Neuronal stem cell (in vitro differentiated cells): ENCODE results near the gene APBB3.
A peak's percentile ranks its signal among the peaks of the same experiment; 100 is the strongest.

ENCODE experiments used
- DNase-seq: peaks from one replicate; pipeline ENCODE4 v3.0.0-alpha.2; 2013; ENCODE audit warnings: low spot score
- H2AFZ ChIP-seq: one replicate; pipeline ENCODE4 v1.6.1; 2013; ENCODE audit warnings: mild to moderate bottlenecking, low read length, inconsistent platforms
- H2AK5ac ChIP-seq: 2 replicates; pipeline ENCODE4 v1.6.1; 2013; ENCODE audit warnings: low read depth, mild to moderate bottlenecking, inconsistent platforms, low read length, moderate library complexity, mixed read lengths
- H2BK120ac ChIP-seq: 2 replicates; pipeline ENCODE4 v1.6.1; 2013; ENCODE audit warnings: low read depth, mild to moderate bottlenecking, inconsistent platforms, low read length, moderate library complexity, mixed read lengths
- H2BK12ac ChIP-seq: one replicate; pipeline ENCODE4 v1.6.1; 2013; ENCODE audit warnings: low read length, inconsistent platforms
- H2BK15ac ChIP-seq: 2 replicates; pipeline ENCODE4 v1.6.1; 2013; ENCODE audit warnings: mild to moderate bottlenecking, low read length, inconsistent platforms, mixed read lengths
- H2BK5ac ChIP-seq: one replicate; pipeline ENCODE4 v1.6.1; 2013; ENCODE audit warnings: inconsistent platforms, mild to moderate bottlenecking, low read length, moderate library complexity
- H3K14ac ChIP-seq: one replicate; pipeline ENCODE4 v1.6.1; 2013; ENCODE audit warnings: low read length, inconsistent platforms
- H3K18ac ChIP-seq: 2 replicates; pipeline ENCODE4 v1.6.1; 2013; ENCODE audit warnings: low read length, inconsistent platforms
- H3K23ac ChIP-seq: 2 replicates; pipeline ENCODE4 v1.6.1; 2013; ENCODE audit warnings: low read depth, mild to moderate bottlenecking, mixed read lengths, low read length, inconsistent platforms; ENCODE audit not compliant: poor library complexity
- H3K27ac ChIP-seq: replicated peaks from 3 replicates; pipeline ENCODE4 v1.5.1; 2013; ENCODE audit warnings: low read length, inconsistent platforms
- H3K27me3 ChIP-seq, 3 experiments: 2 replicates each; pipeline ENCODE4 v1.6.1; 2013; ENCODE audit warnings: low read length in 3 of 3, mild to moderate bottlenecking in 2 of 3, inconsistent platforms in 1 of 3, low read depth in 1 of 3, mixed read lengths in 1 of 3, moderate library complexity in 1 of 3; ENCODE audit not compliant: control insufficient read depth in 3 of 3, insufficient read depth in 3 of 3
- H3K36me3 ChIP-seq, 2 donors: replicated peaks in 1 of 2; 2 replicates each; pipeline ENCODE4 v1.6.1; 2013; ENCODE audit warnings: low read length in 2 of 2; ENCODE audit not compliant: control insufficient read depth in 2 of 2, insufficient read depth in 2 of 2
- H3K4ac ChIP-seq: 2 replicates; pipeline ENCODE4 v1.6.1; 2013; ENCODE audit warnings: inconsistent platforms, mild to moderate bottlenecking, low read length, moderate library complexity
- H3K4me1 ChIP-seq, 2 donors: 1 replicate in 1 of 2; 2 replicates in 1 of 2; pipeline ENCODE4 v1.6.1; 2013; ENCODE audit warnings: low read length in 2 of 2, low read depth in 1 of 2; ENCODE audit not compliant: control insufficient read depth in 2 of 2, insufficient read depth in 1 of 2
- H3K4me2 ChIP-seq: one replicate; pipeline ENCODE4 v1.6.1; 2013; ENCODE audit warnings: mild to moderate bottlenecking, low read length, inconsistent platforms; ENCODE audit not compliant: insufficient read depth, poor library complexity, severe bottlenecking
- H3K4me3 ChIP-seq, 2 donors: 2 replicates each; pipeline ENCODE4 v1.5.1; 2013; ENCODE audit warnings: low read length in 2 of 2, mild to moderate bottlenecking in 2 of 2, inconsistent platforms in 1 of 2, moderate library complexity in 1 of 2
- H3K79me1 ChIP-seq: one replicate; pipeline ENCODE4 v1.6.1; 2013; ENCODE audit warnings: low read depth, mild to moderate bottlenecking, inconsistent platforms, low read length, moderate library complexity
- H3K9ac ChIP-seq: one replicate; pipeline ENCODE4 v1.6.1; 2013; ENCODE audit warnings: mild to moderate bottlenecking, low read depth, low read length, inconsistent platforms; ENCODE audit not compliant: poor library complexity
- H3K9me3 ChIP-seq, 2 donors: replicated peaks in 1 of 2; 2 replicates each; pipeline versions ENCODE3 to v1.6.1; 2013; ENCODE audit warnings: low read length in 2 of 2, mild to moderate bottlenecking in 2 of 2, inconsistent platforms in 1 of 2, low read depth in 1 of 2, mixed read lengths in 1 of 2, moderate library complexity in 1 of 2; ENCODE audit not compliant: control insufficient read depth in 2 of 2, insufficient read depth in 1 of 2
- H4K8ac ChIP-seq: one replicate; pipeline ENCODE4 v1.6.1; 2013; ENCODE audit warnings: low read depth, mild to moderate bottlenecking, inconsistent platforms, low read length, moderate library complexity
- H4K91ac ChIP-seq: one replicate; pipeline ENCODE4 v1.6.1; 2013; ENCODE audit warnings: low read length, low read depth, mild to moderate bottlenecking, inconsistent platforms; ENCODE audit not compliant: poor library complexity
- WGBS, 2 donors: extraction: QIAGEN DNeasy Blood & Tissue Kit; methylation state at CpG; one replicate each; pipeline ENCODE4 v1.1.7; 2013; ENCODE audit warnings: missing lambda C conversion rate in 2 of 2, mixed read lengths in 1 of 2; ENCODE audit not compliant: insufficient read length in 2 of 2, insufficient replicate concordance in 1 of 2; ENCODE audit errors: extremely low coverage in 2 of 2; 5-methylcytosine and 5-hydroxymethylcytosine counted together

APBB3 gene

GRCh38 chr5:140548791-140549190 is 15.6 kb downstream of the APBB3 start:
- no peak overlapping the region for H3K9ac ChIP-seq

GRCh38 chr5:140548300-140548688 is 16.1 kb downstream of the APBB3 start:
- Histone ChIP-seq H3K18ac (peak overlapping the region; percentile 6), H3K23ac (no peak overlapping the region), H3K9ac (peak overlapping the region; percentile 7), H3K4me3 (peak overlapping the region in 1 of 2 donors; percentile 71), H3K4me1 (peaks cover 3 to 10% of the 10 kb centered on the region in 2 donors), H4K91ac (no peak overlapping the region), H3K79me1 (peaks cover 4% of the 10 kb centered on the region), H2AFZ (no peak overlapping the region), H2BK5ac (no peak overlapping the region), H3K9me3 (no peaks in the 10 kb centered on the region), H3K14ac (no peak overlapping the region), H3K27ac (no peak overlapping the region), H2BK15ac (no peak overlapping the region), H3K4me2 (peak overlapping the region; percentile 56), H2BK12ac (no peak overlapping the region), H2BK120ac (no peak overlapping the region), H3K27me3 (no peaks in the 10 kb centered on the region), H2AK5ac (no peak overlapping the region), H3K4ac (no peak overlapping the region), H3K36me3 (peaks cover 27 to 95% of the 10 kb centered on the region in 2 donors), H4K8ac (no peak overlapping the region)
- WGBS, 2 donors = no CpG with 5 or more reads among the region's 5 CpGs
- DNase-seq = no peak

More at GRCh38 chr5:140548791-140549190, 15.6 kb downstream of the APBB3 start:
- H3K27ac ChIP-seq = no peak overlapping the region
- H2BK120ac ChIP-seq = no peak overlapping the region
- no peak overlapping the region for H4K91ac ChIP-seq
- H3K18ac ChIP-seq = no peak overlapping the region
- no peak overlapping the region for H3K4ac ChIP-seq
- H4K8ac ChIP-seq = no peak overlapping the region
- H3K9me3 ChIP-seq = no peaks in the 10 kb centered on the region
- H2BK5ac ChIP-seq = no peak overlapping the region
- no peak overlapping the region for H3K14ac ChIP-seq
- no peak overlapping the region for H2AFZ ChIP-seq
- no peak overlapping the region for H2BK12ac ChIP-seq
- no peak for DNase-seq
- no peak overlapping the region for H3K23ac ChIP-seq
- H3K4me1 ChIP-seq = peaks cover 3 to 10% of the 10 kb centered on the region in 2 donors
- H2BK15ac ChIP-seq = no peak overlapping the region
- H3K36me3 ChIP-seq = peaks cover 27 to 96% of the 10 kb centered on the region in 2 donors
- peaks cover 4% of the 10 kb centered on the region for H3K79me1 ChIP-seq
- H3K27me3 ChIP-seq = no peaks in the 10 kb centered on the region
- no peak overlapping the region for H3K4me2 ChIP-seq
- no peak overlapping the region for H3K4me3 ChIP-seq
- no CpG with 5 or more reads among the region's 7 CpGs for WGBS, 2 donors
- no peak overlapping the region for H2AK5ac ChIP-seq

GRCh38 chr5:140547508-140548299 is 16.7 kb downstream of the APBB3 start, which contains the start of gene EIF4EBP3:
Gene EIF4EBP3 (plus strand): TSS chr5:140547662. CDS start chr5:140547738, 76 bp downstream.
- peak within 1 kb of the TSS in 1 of 2 donors; percentile 71 for H3K4me3 ChIP-seq
- H4K91ac ChIP-seq = no peak within 1 kb of the TSS
- peak; percentile 87 for DNase-seq
- H3K14ac ChIP-seq = no peak within 1 kb of the TSS
- H3K27ac ChIP-seq = peak within 1 kb of the TSS; percentile 68
- no peak within 1 kb of the TSS for H2BK5ac ChIP-seq
- peaks cover 30 to 93% of the 10 kb centered on the region in 2 donors for H3K36me3 ChIP-seq
- WGBS, 2 donors = no CpG with 5 or more reads among the region's 52 CpGs
- no peak within 1 kb of the TSS for H2BK15ac ChIP-seq
- H3K23ac ChIP-seq = peak within 1 kb of the TSS; percentile 92
- H2BK12ac ChIP-seq = no peak within 1 kb of the TSS
- H2BK120ac ChIP-seq = no peak within 1 kb of the TSS
- peaks cover 3% of the 10 kb centered on the region for H3K79me1 ChIP-seq
- peaks cover 3 to 10% of the 10 kb centered on the region in 2 donors for H3K4me1 ChIP-seq
- peak within 1 kb of the TSS; percentile 61 for H3K4ac ChIP-seq
- peak within 1 kb of the TSS; percentile 28 for H2AK5ac ChIP-seq
- peak within 1 kb of the TSS; percentile 74 for H3K9ac ChIP-seq
- H2AFZ ChIP-seq = no peak within 1 kb of the TSS
- H3K4me2 ChIP-seq = peak within 1 kb of the TSS; percentile 56
- peak within 1 kb of the TSS; percentile 48 for H3K18ac ChIP-seq
- no peak within 1 kb of the TSS for H4K8ac ChIP-seq
- H3K9me3 ChIP-seq = no peaks in the 10 kb centered on the region
- H3K27me3 ChIP-seq = no peaks in the 10 kb centered on the region

- Histone ChIP-seq H3K4me2 (peak overlapping the region; percentile 56), H3K14ac (no peak overlapping the region), H4K91ac (no peak overlapping the region), H3K4me1 (peaks cover 3 to 10% of the 10 kb centered on the region in 2 donors), H3K18ac (peak overlapping the region; percentile 48), H3K36me3 (peaks cover 33 to 94% of the 10 kb centered on the region in 2 donors), H2BK5ac (no peak overlapping the region), H2AK5ac (peak overlapping the region; percentile 28), H2BK120ac (no peak overlapping the region), H4K8ac (no peak overlapping the region), H3K9ac (peak overlapping the region; percentile 74), H3K23ac (no peak overlapping the region), H2BK15ac (no peak overlapping the region), H3K4ac (peak overlapping the region; percentile 61), H3K27ac (peak overlapping the region; percentile 68), H3K9me3 (no peaks in the 10 kb centered on the region), H3K27me3 (no peaks in the 10 kb centered on the region), H2AFZ (no peak overlapping the region), H3K4me3 (no peak overlapping the region), H2BK12ac (no peak overlapping the region), H3K79me1 (peaks cover 3% of the 10 kb centered on the region)
- WGBS, 2 donors = no CpG with 5 or more reads among the region's 13 CpGs
- no peak for DNase-seq
Observed at GRCh38 chr5:140546851-140547507, 17.4 kb downstream of the APBB3 start.
